ENCODE measurements around the gene TMEM252.

TMEM252 gene

GRCh38 chr9:68541568-68541967 is 885 bp upstream of the TMEM252 start:
- no peak for DNase-seq (ENCODE audit: low spot score)

- DNase-seq (ENCODE audit: low spot score): no peak
These were observed 2.5 kb downstream of the TMEM252 start for GRCh38 chr9:68538200-68538599.

- no peak for DNase-seq (ENCODE audit: low spot score)
These were observed 3.1 kb downstream of the TMEM252 start for GRCh38 chr9:68537616-68537880.

GRCh38 chr9:68536876-68537615 is 3.6 kb downstream of the TMEM252 start:
- DNase-seq (ENCODE audit: low spot score): no peak

GRCh38 chr9:68533678-68534077 is 7.0 kb downstream of the TMEM252 start:
- DNase-seq (ENCODE audit: low spot score): no peak

- DNase-seq (ENCODE audit: low spot score): no peak
These were observed 8.6 kb downstream of the TMEM252 start for GRCh38 chr9:68532131-68532530.

GRCh38 chr9:68530618-68531017 is 10.1 kb downstream of the TMEM252 start:
- DNase-seq (ENCODE audit: low spot score): no peak

- no peak for DNase-seq (ENCODE audit: low spot score)
These were observed 17.2 kb downstream of the TMEM252 start for GRCh38 chr9:68523367-68523936.

- DNase-seq (ENCODE audit: low spot score): no peak
These were observed 17.7 kb downstream of the TMEM252 start for GRCh38 chr9:68522954-68523353.

GRCh38 chr9:68522131-68522530 is 18.6 kb downstream of the TMEM252 start:
- no peak for DNase-seq (ENCODE audit: low spot score)

- no peak for DNase-seq (ENCODE audit: low spot score)
These were observed 25.2 kb downstream of the TMEM252 start for GRCh38 chr9:68515326-68516017.

- no peak for DNase-seq (ENCODE audit: low spot score)
These were observed 26.7 kb downstream of the TMEM252 start for GRCh38 chr9:68513981-68514380.

- no peak for DNase-seq (ENCODE audit: low spot score)
These were observed 27.3 kb downstream of the TMEM252 start for GRCh38 chr9:68513385-68513784.

- DNase-seq (ENCODE audit: low spot score): no peak
These were observed 31.0 kb downstream of the TMEM252 start for GRCh38 chr9:68509689-68510088.

GRCh38 chr9:68508547-68508946 is 32.1 kb downstream of the TMEM252 start:
- DNase-seq (ENCODE audit: low spot score): no peak

- no peak for DNase-seq (ENCODE audit: low spot score)
These were observed 32.9 kb downstream of the TMEM252 start for GRCh38 chr9:68507806-68508145.

GRCh38 chr9:68507130-68507805 is 33.4 kb downstream of the TMEM252 start:
- peak; percentile 32 for DNase-seq (ENCODE audit: low spot score)

GRCh38 chr9:68506551-68506950 is 34.1 kb downstream of the TMEM252 start:
- no peak for DNase-seq (ENCODE audit: low spot score)

GRCh38 chr9:68505681-68506409 is 34.8 kb downstream of the TMEM252 start:
- DNase-seq (ENCODE audit: low spot score): no peak

- DNase-seq (ENCODE audit: low spot score): no peak
These were observed 38.4 kb downstream of the TMEM252 start for GRCh38 chr9:68502279-68502678.

- DNase-seq (ENCODE audit: low spot score): peak; percentile 17
These were observed 40.0 kb downstream of the TMEM252 start for GRCh38 chr9:68500457-68501381.
